ENCODE results near the gene HSPB1. TPM values are rescaled to one million over a fixed set of nuclear protein-coding genes. Genes with fewer than 3 reads are reported as not detected.
"Not testable (repeated sequence)": the region's sequence is repeated elsewhere in the genome, so short reads cannot be mapped to it uniquely, and the experiment has no call there.

Gene HSPB1
- total RNA-seq, 1 experiment from 2014 or later = 92.2 TPM

- in situ Hi-C loops (cut with HindIII; ENCODE audit: low pct_unique_long_range_greater_than_20kb, low sequenced_read_pairs) = no loop called here
- no peak for DNase-seq (ENCODE audit: low read depth, low spot score)
Observed at GRCh38 chr7:76273503-76273902, 29.0 kb upstream of the HSPB1 start.

GRCh38 chr7:76278540-76278939 is 23.9 kb upstream of the HSPB1 start:
- peak; percentile 59 for DNase-seq (ENCODE audit: low read depth, low spot score)

GRCh38 chr7:76280408-76280807 is 22.1 kb upstream of the HSPB1 start:
- in situ Hi-C loops (cut with HindIII; ENCODE audit: low pct_unique_long_range_greater_than_20kb, low sequenced_read_pairs) = no loop called here
- DNase-seq (ENCODE audit: low read depth, low spot score) = no peak

More at GRCh38 chr7:76278540-76278939, 23.9 kb upstream of the HSPB1 start:
- in situ Hi-C loops (cut with HindIII; ENCODE audit: low pct_unique_long_range_greater_than_20kb, low sequenced_read_pairs) = no loop called here

- in situ Hi-C loops (cut with HindIII; ENCODE audit: low pct_unique_long_range_greater_than_20kb, low sequenced_read_pairs) = no loop called here
Observed at GRCh38 chr7:76281006-76281705, 21.3 kb upstream of the HSPB1 start.

GRCh38 chr7:76281706-76282343 is 20.6 kb upstream of the HSPB1 start:
- no peak for DNase-seq (ENCODE audit: low read depth, low spot score)
- in situ Hi-C loops (cut with HindIII; ENCODE audit: low pct_unique_long_range_greater_than_20kb, low sequenced_read_pairs) = no loop called here

More at GRCh38 chr7:76281006-76281705, 21.3 kb upstream of the HSPB1 start:
- DNase-seq (ENCODE audit: low read depth, low spot score) = no peak

- DNase-seq (ENCODE audit: low read depth, low spot score) = peak; percentile 55
- in situ Hi-C loops (cut with HindIII; ENCODE audit: low pct_unique_long_range_greater_than_20kb, low sequenced_read_pairs) = no loop called here
Observed at GRCh38 chr7:76282344-76283253, 19.9 kb upstream of the HSPB1 start.

- in situ Hi-C loops (cut with HindIII; ENCODE audit: low pct_unique_long_range_greater_than_20kb, low sequenced_read_pairs) = no loop called here
- no peak for DNase-seq (ENCODE audit: low read depth, low spot score)
Observed at GRCh38 chr7:76283254-76284159, 19.0 kb upstream of the HSPB1 start.

- no peak for DNase-seq (ENCODE audit: low read depth, low spot score)
- in situ Hi-C loops (cut with HindIII; ENCODE audit: low pct_unique_long_range_greater_than_20kb, low sequenced_read_pairs) = no loop called here
Observed at GRCh38 chr7:76285604-76286374, 16.7 kb upstream of the HSPB1 start.

- DNase-seq (ENCODE audit: low read depth, low spot score) = no peak
- in situ Hi-C loops (cut with HindIII; ENCODE audit: low pct_unique_long_range_greater_than_20kb, low sequenced_read_pairs) = no loop called here
Observed at GRCh38 chr7:76286842-76287403, 15.6 kb upstream of the HSPB1 start.

GRCh38 chr7:76290847-76291350 is 11.6 kb upstream of the HSPB1 start:
- in situ Hi-C loops (cut with HindIII; ENCODE audit: low pct_unique_long_range_greater_than_20kb, low sequenced_read_pairs); DNase-seq (ENCODE audit: low read depth, low spot score): not testable (repeated sequence)

GRCh38 chr7:76291351-76292212 is 10.9 kb upstream of the HSPB1 start:
- DNase-seq (ENCODE audit: low read depth, low spot score) = peak; percentile 98
- in situ Hi-C loops (cut with HindIII; ENCODE audit: low pct_unique_long_range_greater_than_20kb, low sequenced_read_pairs) = no loop called here

- in situ Hi-C loops (cut with HindIII; ENCODE audit: low pct_unique_long_range_greater_than_20kb, low sequenced_read_pairs) = no loop called here
- peak; percentile 49 for DNase-seq (ENCODE audit: low read depth, low spot score)
Observed at GRCh38 chr7:76292213-76292573, 10.3 kb upstream of the HSPB1 start.

GRCh38 chr7:76292911-76293310 is 9.6 kb upstream of the HSPB1 start:
- DNase-seq (ENCODE audit: low read depth, low spot score); in situ Hi-C loops (cut with HindIII; ENCODE audit: low pct_unique_long_range_greater_than_20kb, low sequenced_read_pairs): not testable (repeated sequence)

GRCh38 chr7:76293407-76293901 is 9.0 kb upstream of the HSPB1 start:
- DNase-seq (ENCODE audit: low read depth, low spot score) = no peak
- in situ Hi-C loops (cut with HindIII; ENCODE audit: low pct_unique_long_range_greater_than_20kb, low sequenced_read_pairs) = no loop called here

GRCh38 chr7:76294344-76295024 is 8.0 kb upstream of the HSPB1 start:
- in situ Hi-C loops (cut with HindIII; ENCODE audit: low pct_unique_long_range_greater_than_20kb, low sequenced_read_pairs) = no loop called here
- peak; percentile 98 for DNase-seq (ENCODE audit: low read depth, low spot score)

All from SK-MEL-5 (cell line).